Heart left ventricle (tissue), 16 donors: ENCODE results near the gene ASTN2. TPM values are rescaled to one million over a fixed set of nuclear protein-coding genes. Genes with fewer than 3 reads are reported as not detected.
A peak's percentile ranks its signal among the peaks of the same experiment; 100 is the strongest.

Experiments
- ATAC-seq, 4 donors: fragments of 200-7000 bp; cut with Tn5 transposase; one replicate each; pipeline ENCODE4 v1.9.1; 2020 to 2022; ENCODE audit warnings: moderate library complexity in 4 of 4, mild to moderate bottlenecking in 3 of 4, moderate number of reproducible peaks in 1 of 4
- DNase-seq, 5 donors: peaks; one replicate each; pipeline ENCODE4 v3.0.0-alpha.2; 2020
- H3K27ac ChIP-seq, 12 donors: fragments of 200-600 bp; sonication (generic) in 4 of 12; one replicate each; pipeline versions ENCODE4 v1.5.0 to v1.8.0; 2016 to 2022; ENCODE audit warnings: mild to moderate bottlenecking in 2 of 12
- H3K27me3 ChIP-seq, 9 donors: fragments of 200-600 bp; sonication (generic) in 2 of 9; one replicate each; pipeline versions ENCODE4 v1.5.1 to v1.8.0; 2016 to 2022; ENCODE audit warnings: mild to moderate bottlenecking in 3 of 9
- H3K36me3 ChIP-seq, 9 donors: fragments of 200-600 bp; sonication (generic) in 2 of 9; one replicate each; pipeline versions ENCODE4 v1.5.0 to v1.8.0; 2018 to 2022; ENCODE audit warnings: mild to moderate bottlenecking in 2 of 9
- H3K4me1 ChIP-seq, 12 donors: fragments of 200-600 bp; sonication (generic) in 4 of 12; one replicate each; pipeline versions ENCODE4 v1.5.0 to v1.8.0; 2016 to 2022; ENCODE audit warnings: mild to moderate bottlenecking in 3 of 12
- H3K4me3 ChIP-seq, 12 donors: fragments of 200-600 bp; sonication (generic) in 4 of 12; one replicate each; pipeline versions ENCODE4 v1.5.0 to v1.8.0; 2017 to 2022; ENCODE audit warnings: mild to moderate bottlenecking in 9 of 12, moderate library complexity in 4 of 12
- H3K9me3 ChIP-seq, 12 donors: fragments of 200-600 bp; sonication (generic) in 4 of 12; one replicate each; pipeline versions ENCODE4 v1.5.0 to v1.8.0; 2016 to 2022; ENCODE audit warnings: mild to moderate bottlenecking in 1 of 12
- POLR2A ChIP-seq, 2 donors: fragments of 450-650 bp; IDR thresholded peaks; one replicate each; pipeline ENCODE4 v1.6.1; 2017; ENCODE audit warnings: antibody characterized with exemption in 2 of 2, mild to moderate bottlenecking in 2 of 2, moderate library complexity in 2 of 2
- WGBS, 4 donors: extraction: QIAGEN DNeasy Blood & Tissue Kit in 2 of 4; methylation state at CpG; one replicate each; pipeline versions ENCODE4 v1.1.5 to v1.1.7; 2013 to 2018; 5-methylcytosine and 5-hydroxymethylcytosine counted together
- intact Hi-C, 10 donors: fragments of 100-400 bp; cut with DNase I; formaldehyde crosslinking; loops; one replicate each; pipeline versions ENCODE4 v1.11.1 to v1.14.2; 2022
- polyA plus RNA-seq, 2 donors: library from polyadenylated mRNA; stranded (reverse); fragments of 200-250 nt; gene quantifications; one replicate each; pipeline ENCODE4 v1.2.3, GENCODE V29; 2013
- total RNA-seq, 9 donors: library from RNA; depleted of rRNA in 2 of 9; stranded (reverse); fragments of >200 nt in 2 of 9; fragmentation: NEBNext Ultra II Directional in 3 of 9; extraction: Animal tissue kit (Norgen Biotek cat#: 25700) in 3 of 9; gene quantifications; one replicate each; pipeline versions ENCODE4 v1.1.0 to v1.2.4, GENCODE V29; 2016 to 2023
- TF ChIP-seq, protein P1 (sequence below), 12 donors: fragments of 200-600 bp; sonication (generic) in 4 of 12; IDR thresholded peaks; one replicate each; pipeline versions ENCODE4 v1.5.0 to v1.8.0; 2018 to 2022; ENCODE audit warnings: antibody characterized with exemption in 12 of 12, mild to moderate bottlenecking in 5 of 12
- donor health status: ischemic (EF 13 %, LVEDD 7.1; RV severe dilation, severe dysfunction).
- donor health status: healthy with polysubstance abuse.
- donor health status: DM: no; HTN: yes; CAD: no.
- donor health status: DM: no; HTN: no; CAD: no.
- donor health status: ischemic (EF 25% LVEDD 6.9; RV normal size, moderate dysfunction).
- donor health status: ischemic (EF 25% LVEDD 5.7; RV mildly dilated, moderate dysfunction).
- donor health status: healthy.
- donor health status: DM: yes; HTN: yes; CAD: no.
- donor health status: ischemic (EF 35%, LVEDD 5.7; RV mildly dilated, moderate dysfunction).
- donor health status: nonischemic (EF 11% LVEDD 7.7; RV severe dilation, severe dysfunction).
- donor health status: DM: yes; HTN: yes; CAD: no.
- donor health status: PGD.
- donor health status: ischemic (EF 29% LVEDD 5.4; RV normal size, mild dysfunction).
- donor health status: nonischemic (EF 23%, LVEDD 6.1; RV moderate dilation, normal function).

The ASTN2 gene
- total and polyA plus RNA-seq, 11 donors, result 2.5 to 6.0 (median 3.5) TPM

DNA sequence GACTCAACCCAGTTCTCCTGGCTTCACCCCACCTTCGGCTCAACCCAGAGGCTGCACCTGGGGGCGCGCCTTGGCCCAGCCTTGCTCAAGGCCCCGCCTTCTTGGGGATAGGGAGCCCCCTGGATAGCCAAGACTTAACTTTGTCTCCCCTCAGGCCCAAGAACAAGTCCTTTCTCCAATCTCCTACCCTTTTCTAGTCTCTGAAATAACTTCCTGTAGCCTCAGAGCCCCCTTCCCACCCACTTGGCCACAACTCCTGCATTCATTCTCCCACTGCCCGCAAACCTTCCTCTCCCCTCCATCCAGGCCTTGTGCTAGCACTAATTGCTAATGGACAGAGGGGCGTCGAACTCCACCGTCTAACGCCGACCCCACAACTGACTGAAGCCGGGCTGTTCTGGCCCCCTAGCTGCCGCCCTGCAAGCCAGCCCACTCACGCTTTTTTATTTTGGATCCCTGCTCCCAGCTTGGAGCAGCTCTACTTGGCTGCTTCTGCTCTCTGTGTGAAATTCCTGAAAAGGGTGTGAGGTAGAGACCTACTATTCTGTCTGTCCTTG lies 579 bp upstream of the ASTN2 start:
- intact Hi-C loops, result loop anchor here in 4 of 10 donors (10.0 kb wide), 3 partner anchors 171 to 261 kb away; no protein-coding TSS in a partner anchor
- H3K4me1 ChIP-seq, result peaks cover 0 to 28% (median 5%) of the 10 kb centered on the region in 12 donors
- H3K27ac ChIP-seq, result no peak overlapping the region
- no peak for TF ChIP-seq POLR2A (IDR thresholded peaks at IDR 0.05)
- TF ChIP-seq, protein P1, sequence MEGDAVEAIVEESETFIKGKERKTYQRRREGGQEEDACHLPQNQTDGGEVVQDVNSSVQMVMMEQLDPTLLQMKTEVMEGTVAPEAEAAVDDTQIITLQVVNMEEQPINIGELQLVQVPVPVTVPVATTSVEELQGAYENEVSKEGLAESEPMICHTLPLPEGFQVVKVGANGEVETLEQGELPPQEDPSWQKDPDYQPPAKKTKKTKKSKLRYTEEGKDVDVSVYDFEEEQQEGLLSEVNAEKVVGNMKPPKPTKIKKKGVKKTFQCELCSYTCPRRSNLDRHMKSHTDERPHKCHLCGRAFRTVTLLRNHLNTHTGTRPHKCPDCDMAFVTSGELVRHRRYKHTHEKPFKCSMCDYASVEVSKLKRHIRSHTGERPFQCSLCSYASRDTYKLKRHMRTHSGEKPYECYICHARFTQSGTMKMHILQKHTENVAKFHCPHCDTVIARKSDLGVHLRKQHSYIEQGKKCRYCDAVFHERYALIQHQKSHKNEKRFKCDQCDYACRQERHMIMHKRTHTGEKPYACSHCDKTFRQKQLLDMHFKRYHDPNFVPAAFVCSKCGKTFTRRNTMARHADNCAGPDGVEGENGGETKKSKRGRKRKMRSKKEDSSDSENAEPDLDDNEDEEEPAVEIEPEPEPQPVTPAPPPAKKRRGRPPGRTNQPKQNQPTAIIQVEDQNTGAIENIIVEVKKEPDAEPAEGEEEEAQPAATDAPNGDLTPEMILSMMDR (IDR thresholded peaks at IDR 0.05), result peak in 1 of 12 donors; percentile 17
- no peaks in the 10 kb centered on the region for H3K36me3 ChIP-seq
- ATAC-seq (no peak), DNase-seq (no peak)
- H3K27me3 ChIP-seq, result peaks cover 23 to 85% (median 47%) of the 10 kb centered on the region in 9 donors
- H3K9me3 ChIP-seq, result no peaks in the 10 kb centered on the region
- H3K4me3 ChIP-seq, result peak overlapping the region in 10 of 12 donors; percentile 7 to 59 (median 44)
- WGBS, 4 donors, result 2 to 6% (median 3%) methylated on average over 13 of the region's 13 CpGs

DNA sequence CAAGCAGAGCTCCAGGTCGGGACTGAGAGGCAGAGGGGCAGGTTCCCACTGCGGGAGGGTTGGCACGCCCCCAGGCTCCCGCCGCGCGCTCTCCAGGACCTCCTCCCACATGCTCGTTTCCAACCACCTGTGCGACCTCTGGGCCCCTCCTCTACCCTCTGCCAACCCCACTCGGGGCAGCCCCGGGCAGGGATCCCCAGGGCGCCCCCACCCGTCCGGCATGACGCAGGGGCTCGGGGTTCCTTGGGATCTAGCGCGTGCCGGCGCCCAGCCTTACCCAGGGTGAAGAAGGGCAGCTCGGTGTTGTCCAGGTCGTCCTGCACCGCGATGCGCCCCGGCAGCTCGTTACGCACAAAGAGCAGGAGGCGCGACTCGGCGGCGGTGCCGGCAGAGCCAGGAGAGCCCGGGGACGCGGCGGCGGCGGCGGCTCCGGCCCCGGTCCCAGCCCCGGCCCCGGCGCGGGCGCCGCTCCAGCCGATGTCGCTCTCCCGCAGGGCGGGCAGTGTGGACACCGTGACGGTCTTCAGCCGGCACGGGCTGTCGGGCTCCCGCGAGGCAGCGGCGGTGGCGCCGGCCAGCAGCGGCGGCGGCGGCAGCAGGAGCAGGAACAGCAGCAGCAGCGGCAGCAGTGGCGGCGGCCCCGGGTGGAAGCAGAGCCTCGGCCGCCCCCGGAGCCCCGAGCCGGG lies 494 bp downstream of the ASTN2 start:
- TF ChIP-seq POLR2A (IDR thresholded peaks at IDR 0.05), result no peak
- TF ChIP-seq, protein P1 (IDR thresholded peaks at IDR 0.05), result no peak
- Histone ChIP-seq H3K4me1 (peaks cover 0 to 28% (median 5%) of the 10 kb centered on the region in 12 donors), H3K27ac (no peak overlapping the region), H3K36me3 (no peaks in the 10 kb centered on the region), H3K27me3 (peaks cover 23 to 78% (median 44%) of the 10 kb centered on the region in 9 donors), H3K9me3 (no peaks in the 10 kb centered on the region), H3K4me3 (peak overlapping the region; percentile 12 to 59 (median 44))
- DNase-seq (peak in 2 of 5 donors; percentile 29 to 36), ATAC-seq (peak in 2 of 4 donors; percentile 49 to 54)
- 1% methylated on average over 15 to 77 of the region's 77 CpGs for WGBS, 4 donors
- intact Hi-C loops, result loop anchor here in 6 of 10 donors (5.0 to 10.0 kb wide), 5 partner anchors 170 to 337 kb away; no protein-coding TSS in a partner anchor

DNA sequence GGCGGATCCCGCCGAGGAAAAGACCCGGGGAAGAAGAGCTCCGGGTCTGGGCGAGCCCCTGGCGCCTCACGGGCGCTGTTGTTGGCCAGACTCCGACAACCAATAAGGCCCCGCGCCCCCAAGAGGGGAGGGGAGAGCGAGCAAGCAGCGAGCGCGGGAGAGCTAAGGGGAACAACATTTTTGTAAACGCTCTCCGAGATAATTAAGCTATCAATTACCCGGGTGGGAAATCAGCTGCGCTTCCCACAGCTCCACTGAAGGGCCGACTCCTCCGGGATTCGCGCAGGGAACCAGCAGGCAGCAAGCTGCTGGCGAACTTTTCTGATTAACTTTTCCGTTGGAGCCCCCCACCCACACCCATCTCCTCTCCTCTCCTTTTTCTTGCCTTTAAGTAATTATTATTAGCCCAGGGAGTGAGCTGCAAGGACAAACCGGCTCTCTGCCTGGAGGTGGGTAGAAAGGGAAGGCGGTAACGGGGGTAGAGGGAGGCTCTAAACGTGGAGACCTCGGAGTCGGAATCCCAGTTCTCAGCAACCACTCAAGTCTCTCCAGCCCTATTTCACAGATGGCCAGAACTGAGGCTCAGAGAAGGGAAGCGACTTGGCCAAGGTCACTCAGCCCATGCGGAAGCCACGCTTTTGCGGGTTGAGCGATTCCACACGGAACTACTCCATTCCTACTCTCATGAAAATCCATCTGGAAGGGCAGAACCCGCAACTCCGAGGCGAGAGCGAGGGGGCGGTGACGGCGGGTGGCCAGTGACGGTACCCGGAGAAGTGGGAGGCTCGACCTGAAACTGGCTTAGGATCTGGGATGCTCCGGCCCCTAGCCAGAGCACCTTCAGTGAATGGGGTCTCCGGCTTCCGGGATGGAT lies 1.3 kb downstream of the ASTN2 start:
- Histone ChIP-seq H3K27me3 (peaks cover 23 to 73% (median 42%) of the 10 kb centered on the region in 9 donors), H3K36me3 (no peaks in the 10 kb centered on the region), H3K4me3 (peak overlapping the region; percentile 12 to 59 (median 44)), H3K9me3 (no peaks in the 10 kb centered on the region), H3K4me1 (peaks cover 0 to 28% (median 5%) of the 10 kb centered on the region in 12 donors), H3K27ac (no peak overlapping the region)
- WGBS, 4 donors, result 1 to 4% (median 2%) methylated on average over 34 to 51 of the region's 51 CpGs
- intact Hi-C loops, result loop anchor here in 6 of 10 donors (5.0 to 10.0 kb wide), 5 partner anchors 169 to 336 kb away; no protein-coding TSS in a partner anchor
- DNase-seq (no peak), ATAC-seq (no peak)
- TF ChIP-seq, protein P1 (IDR thresholded peaks at IDR 0.05), result no peak
- TF ChIP-seq POLR2A (IDR thresholded peaks at IDR 0.05), result no peak
